GM12892 (cell line): ENCODE results near the gene SPTBN1.

ENCODE experiments used
- POLR2A ChIP-seq: IDR thresholded peaks from 2 replicates; pipeline ENCODE4 v1.6.1; 2011; ENCODE audit warnings: low read depth, low read length, control low read depth
- POLR2AphosphoS5 ChIP-seq: IDR thresholded peaks from 2 replicates; pipeline ENCODE4 v1.6.1; 2011; ENCODE audit warnings: low read depth, low read length, control low read depth
- TAF1 ChIP-seq: IDR thresholded peaks from 2 replicates; pipeline ENCODE4 v1.6.1; 2011; ENCODE audit warnings: low read depth, mild to moderate bottlenecking, control low read depth, low read length, borderline replicate concordance

DNA sequence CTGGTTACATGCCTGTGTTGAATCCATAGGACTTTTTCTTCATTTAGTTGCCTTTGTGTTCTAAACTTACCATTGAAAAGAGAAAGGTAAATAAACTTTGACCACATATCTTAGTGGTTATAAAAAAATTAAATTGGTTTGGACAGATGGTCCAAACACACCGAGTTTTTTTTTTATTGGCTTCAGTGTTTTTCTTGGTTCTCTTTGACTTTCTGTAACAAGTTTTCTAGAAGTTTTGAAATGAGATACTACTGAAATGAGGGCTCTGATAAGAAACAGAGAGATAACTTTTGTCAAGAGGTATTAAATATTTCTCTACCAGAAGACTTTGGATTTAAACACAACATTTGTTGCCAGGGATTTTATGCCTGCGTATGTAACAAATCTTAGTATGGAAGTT lies 20.7 kb downstream of the SPTBN1 start:
- TF ChIP-seq POLR2AphosphoS5 (no peak), POLR2A (no peak), TAF1 (no peak)
